ENCODE results near the gene NTN1.

NTN1 gene

DNA sequence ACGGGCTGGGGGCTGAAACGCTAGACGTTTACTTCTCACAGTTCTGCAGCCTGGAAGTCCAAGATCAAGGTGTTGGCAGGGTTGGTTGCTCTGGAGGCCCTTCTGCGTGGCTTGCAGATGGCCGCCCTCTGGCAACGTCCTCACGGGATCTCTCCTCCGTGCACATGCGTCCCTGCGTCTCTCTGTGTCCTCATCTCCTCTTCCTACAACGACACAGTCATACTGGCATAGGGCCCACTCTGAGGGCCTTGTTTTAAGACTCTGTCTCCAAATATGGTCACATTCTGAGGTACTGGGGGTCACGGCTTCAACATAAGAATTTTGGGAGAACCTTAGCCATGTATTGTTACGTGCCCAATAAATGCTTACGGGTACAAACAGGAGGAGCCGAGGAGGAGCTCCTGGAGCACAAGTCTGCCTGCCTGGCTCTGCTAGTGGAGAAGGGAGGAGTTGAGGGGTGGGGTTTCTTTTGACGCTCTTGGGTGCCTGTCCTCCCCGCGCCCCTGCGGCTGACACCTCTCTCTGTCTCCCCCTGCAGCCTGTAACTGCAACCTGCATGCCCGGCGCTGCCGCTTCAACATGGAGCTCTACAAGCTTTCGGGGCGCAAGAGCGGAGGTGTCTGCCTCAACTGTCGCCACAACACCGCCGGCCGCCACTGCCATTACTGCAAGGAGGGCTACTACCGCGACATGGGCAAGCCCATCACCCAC is 141.1 kb downstream of the NTN1 start:
- no peak for DNase-seq (ENCODE audit: low spot score)

DNA sequence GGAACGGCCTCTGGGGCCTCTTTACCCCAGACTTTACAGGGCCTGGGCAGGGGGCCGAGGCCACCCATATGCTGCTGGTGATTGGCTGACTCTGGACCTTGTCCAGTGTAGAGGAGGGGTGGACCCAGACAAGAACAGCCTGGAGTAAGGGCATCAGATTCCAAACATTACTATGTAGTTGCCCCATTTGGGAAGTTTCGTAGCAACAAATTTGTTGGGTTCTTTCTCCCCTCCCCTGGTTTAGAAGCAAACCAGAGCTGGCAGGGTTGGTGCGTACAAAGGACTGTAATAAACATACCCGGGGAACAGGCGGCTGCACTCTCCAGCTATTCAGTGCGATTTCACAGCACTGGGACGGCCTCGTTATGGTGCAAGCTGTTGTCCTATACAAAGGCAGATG is 145.5 kb downstream of the NTN1 start:
- no peak for DNase-seq (ENCODE audit: low spot score)

DNA sequence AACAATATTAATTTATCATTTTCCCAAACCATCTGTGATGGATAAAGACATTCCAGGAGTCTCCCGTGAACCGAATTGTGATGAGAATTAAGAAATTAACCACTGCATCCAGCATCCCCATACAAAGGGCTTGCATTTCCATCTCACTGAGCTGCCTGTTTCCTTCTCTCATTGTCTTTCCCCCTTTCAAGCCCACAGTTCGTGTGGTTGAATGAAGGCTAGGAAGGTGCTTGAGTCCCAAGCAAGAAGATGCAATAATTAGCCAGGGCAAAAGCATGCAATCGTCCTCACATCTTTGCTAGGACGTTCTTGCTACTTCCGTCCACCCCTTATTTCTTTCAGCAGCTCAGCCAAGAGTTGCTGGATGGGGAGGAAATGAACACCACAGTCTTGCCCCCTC is 146.1 kb downstream of the NTN1 start:
- no peak for DNase-seq (ENCODE audit: low spot score)

DNA sequence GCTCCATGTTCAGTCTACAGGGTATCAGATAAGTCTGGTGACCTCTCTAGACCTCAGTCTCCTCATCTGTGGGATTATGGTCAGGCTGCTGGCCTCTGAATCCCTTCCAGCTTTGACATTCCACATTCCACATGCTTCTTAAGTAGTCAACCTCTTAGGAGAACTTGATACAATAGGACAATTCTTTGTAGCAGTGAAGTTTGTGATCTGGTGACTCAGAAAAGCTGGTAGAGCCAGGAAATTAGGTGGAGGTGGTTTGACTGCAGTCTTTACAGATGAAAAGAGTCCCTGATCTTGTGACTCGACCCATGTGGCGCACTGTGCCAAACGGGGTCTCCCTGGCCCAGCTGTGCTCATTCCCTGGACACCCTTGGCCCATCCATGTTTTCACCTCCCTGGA is 147.8 kb downstream of the NTN1 start:
- DNase-seq (ENCODE audit: low spot score): no peak

DNA sequence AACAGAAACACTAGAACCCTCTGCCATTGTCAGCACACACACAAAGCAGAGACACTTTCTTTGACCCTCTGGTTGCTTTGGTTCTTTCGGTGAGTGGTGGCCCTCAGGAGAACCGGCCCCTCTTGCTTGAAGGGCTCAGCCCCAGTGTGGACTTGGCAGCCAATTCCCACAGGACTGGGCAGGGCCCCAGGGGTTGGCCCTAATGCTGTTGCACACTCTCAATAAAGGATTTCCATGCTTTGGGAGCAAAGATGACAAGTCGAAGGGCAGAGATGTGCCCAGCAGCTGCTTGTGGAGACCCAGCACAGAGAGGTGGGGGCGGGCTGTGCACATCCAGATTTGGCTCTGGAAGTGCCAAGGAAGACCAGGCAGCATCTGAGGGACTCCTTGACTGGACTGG is 149.0 kb downstream of the NTN1 start:
- no peak for DNase-seq (ENCODE audit: low spot score)

DNA sequence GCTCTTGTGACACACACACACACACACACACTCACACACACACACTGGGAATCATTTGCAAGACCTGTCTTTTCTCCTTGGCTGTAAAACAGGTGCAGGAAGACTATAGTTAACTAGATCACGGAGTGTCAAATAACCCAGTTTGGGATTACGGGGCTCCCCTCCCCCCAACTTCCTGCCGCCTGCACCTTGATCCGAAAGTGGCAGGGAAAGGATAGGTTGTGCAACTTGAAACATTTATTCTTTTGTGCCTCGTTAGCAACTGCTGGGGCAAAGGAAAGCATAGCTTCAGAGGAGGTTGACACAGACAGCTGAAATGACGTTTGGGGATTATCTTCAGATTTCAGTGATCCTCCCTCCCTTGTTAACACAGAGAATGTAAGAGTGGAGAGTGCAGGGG is 149.5 kb downstream of the NTN1 start:
- no peak for DNase-seq (ENCODE audit: low spot score)

DNA sequence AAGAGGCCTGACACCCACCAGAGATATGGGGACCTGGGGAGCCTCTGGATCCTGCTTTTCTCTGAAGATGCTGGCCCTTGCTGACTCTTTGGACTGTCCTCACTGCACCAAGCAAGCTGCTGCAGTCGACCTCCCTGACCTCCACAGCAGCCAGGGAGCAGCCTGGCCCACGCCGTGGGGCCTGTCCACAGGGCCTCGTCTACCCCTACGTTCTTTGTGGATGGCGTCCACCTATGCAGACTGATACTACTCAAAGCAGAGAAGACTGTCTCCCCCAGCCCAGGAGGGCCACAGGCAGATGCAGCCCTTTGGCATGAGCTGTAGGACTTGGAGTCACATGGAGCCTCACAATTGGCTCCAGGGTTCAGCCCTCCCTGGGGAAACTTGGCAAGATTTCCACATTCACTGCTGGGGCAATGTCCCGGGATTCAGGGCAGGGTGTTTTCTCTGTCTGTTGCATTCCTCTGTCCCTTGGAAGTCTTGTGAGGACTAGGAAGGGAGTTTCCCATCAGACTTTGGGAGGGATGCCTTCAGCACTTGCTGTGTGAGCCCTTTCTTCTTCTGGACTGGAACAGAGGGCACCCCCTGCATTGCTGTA is 152.2 kb downstream of the NTN1 start:
- DNase-seq (ENCODE audit: low spot score): no peak

DNA sequence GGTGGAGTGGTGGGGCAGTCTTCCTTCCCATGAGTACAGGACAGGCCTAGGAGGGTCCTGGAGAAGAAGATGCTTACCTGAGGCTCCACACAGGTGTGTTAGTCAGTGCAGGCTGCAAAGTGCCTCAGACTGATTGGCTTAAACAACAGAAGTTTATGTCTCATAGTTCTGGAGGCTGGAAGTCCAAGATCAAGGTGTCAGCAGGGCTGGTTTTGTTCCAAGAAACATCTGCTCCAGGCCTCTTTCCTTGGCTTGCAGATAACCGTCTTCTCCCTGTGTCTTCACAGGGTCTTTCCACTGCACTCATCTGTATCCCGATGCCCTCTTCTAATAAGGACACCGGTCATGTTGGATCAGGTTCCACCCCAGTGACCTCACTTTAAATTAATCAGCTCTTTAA is 153.0 kb downstream of the NTN1 start:
- DNase-seq (ENCODE audit: low spot score): no peak

DNA sequence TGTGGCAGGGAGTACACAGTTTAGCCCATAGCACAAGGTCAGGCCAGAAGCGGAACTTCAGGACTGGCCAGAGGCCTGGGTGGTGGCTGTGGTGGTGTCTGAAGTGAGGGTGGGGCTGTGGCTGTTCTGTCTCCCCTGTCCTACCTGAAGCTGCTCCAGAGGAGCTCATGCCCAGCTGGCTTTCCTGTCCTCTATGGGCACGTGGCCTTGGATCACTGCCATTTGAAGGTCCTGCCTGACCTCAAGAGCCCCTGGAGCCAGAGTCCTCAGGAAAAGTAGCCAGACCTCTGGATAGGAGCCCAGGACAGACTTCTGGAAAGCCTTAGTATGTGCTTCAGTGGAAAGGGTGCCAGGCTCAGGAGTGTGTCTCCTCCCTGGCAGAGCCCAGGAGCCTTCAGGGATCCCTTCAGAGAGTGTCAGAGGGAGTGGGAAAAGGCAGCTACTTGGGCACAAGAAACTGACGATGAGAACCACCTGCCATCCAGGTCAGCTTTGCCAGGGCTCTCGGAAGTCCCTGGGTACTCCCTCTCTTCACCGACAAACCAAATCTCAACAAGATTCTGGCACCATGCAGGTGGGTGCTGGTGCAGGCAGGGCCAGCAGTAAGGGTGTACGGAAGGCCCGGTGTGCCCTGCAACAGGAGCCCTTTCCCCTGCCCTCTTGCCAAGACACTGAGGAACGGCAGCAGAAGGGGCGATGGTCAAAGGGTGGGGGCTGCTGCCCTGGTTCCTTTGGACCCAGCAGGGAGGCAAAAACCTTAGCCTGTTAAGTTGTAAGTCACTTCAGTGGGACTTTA is 153.7 kb downstream of the NTN1 start:
- no peak for DNase-seq (ENCODE audit: low spot score)

DNA sequence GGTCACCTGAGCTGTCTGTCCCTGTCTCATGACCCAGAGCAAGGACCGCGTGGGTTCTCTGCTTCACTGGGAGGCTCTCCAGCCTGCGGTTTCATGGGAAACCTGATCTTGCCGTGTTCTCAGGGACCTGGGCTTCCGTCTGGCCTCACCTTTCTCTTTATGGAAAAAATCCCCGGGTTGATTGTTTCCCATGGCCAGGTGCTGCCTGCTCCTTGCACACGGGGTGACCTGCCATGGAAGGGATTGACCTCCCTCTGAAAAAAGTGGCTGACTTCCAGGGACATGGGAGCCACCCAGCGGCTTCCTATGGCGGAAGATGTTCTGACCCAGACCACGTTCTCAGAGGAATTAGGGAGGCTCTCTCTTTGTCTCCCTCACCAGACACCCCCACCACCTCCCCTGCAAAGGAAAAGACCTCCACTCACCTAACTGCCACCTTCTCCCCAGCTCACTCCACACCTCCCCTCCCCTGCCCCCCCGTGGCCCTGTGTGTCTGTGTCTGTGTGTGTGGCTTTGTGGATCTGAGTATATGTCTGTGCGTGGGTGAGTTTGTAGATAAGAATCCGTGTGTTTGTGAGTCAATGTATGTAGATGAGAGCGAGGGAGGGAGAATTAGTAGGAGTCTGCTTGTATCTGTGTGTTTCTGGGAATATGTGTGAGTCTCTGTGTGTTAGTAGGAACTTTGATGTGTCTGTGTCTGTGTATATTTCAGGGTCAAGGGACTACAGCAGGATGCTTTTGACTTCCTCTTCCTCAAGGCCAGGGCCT is 154.6 kb downstream of the NTN1 start:
- DNase-seq (ENCODE audit: low spot score): no peak

DNA sequence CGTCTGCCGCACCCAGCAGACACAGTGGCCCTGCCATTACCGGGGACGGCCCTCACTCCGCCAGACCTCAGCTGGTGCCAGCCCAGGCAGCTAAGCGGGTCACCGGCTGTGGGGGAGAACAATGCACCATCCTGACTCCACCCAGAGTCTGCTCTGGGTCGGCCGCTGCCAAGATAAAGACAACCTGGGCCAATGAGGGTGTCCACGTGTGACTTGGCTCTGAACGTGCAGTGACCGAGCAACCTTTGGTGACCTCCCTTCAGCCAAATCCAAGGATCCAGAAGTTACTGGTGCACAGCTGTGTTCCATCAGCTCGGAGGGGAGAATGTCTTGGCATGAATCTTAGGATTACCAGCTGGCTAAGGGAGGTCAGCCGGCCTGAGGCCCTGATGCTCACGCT is 155.9 kb downstream of the NTN1 start:
- no peak for DNase-seq (ENCODE audit: low spot score)

DNA sequence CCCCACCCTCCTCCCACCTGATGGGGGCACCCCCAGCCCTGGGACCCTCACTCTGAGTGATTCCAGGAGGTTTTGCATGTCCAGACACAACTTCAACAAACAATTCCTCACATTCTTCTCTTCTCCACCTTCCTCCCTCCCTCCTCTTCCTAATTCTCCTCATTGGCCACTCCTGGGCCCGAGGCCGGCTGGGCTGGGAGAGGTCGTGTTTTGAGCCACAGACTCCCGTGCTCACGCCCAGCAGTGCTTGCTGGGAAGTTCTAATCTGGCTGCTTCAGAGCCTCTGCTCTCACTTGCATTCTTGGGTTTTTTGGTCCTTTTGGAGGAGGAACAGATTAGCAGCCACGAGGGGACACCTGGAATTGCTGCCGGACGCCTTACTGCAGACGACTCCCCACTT is 157.0 kb downstream of the NTN1 start:
- DNase-seq (ENCODE audit: low spot score): no peak

DNA sequence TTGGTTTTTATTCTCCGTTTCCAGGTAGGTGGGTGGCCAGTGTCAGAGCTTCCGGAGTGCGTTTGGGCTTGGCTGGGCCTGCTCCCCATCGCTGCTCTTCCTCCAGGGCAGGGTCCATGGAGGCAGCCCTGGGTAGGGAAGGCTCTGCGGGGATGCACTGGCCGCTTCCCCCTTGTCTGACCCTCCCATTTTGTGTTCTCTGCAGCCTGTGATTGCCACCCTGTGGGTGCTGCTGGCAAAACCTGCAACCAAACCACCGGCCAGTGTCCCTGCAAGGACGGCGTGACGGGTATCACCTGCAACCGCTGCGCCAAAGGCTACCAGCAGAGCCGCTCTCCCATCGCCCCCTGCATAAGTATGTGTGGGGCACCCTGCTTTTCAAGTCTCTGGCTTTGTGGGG is 158.3 kb downstream of the NTN1 start:
- DNase-seq (ENCODE audit: low spot score): no peak

DNA sequence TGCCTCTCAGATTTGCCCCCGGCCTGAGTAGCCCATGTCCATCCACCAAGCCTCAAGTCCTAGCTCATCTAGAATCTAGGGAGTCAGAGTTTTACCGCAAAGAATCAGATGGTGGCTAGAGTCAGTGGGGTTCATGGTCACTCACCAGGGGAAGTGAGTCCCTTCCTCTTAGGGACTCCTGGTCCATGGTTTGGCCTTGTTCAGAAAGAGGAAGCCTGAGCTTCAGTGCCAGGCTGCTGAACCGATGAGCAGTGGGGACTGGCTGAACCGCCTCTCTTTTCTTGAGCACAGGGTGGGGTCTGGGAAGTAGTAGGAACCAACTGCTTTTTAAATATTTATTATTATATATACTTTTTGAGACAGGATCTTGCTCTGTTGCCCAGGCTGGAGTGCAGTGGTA is 160.3 kb downstream of the NTN1 start:
- DNase-seq (ENCODE audit: low spot score): no peak

DNA sequence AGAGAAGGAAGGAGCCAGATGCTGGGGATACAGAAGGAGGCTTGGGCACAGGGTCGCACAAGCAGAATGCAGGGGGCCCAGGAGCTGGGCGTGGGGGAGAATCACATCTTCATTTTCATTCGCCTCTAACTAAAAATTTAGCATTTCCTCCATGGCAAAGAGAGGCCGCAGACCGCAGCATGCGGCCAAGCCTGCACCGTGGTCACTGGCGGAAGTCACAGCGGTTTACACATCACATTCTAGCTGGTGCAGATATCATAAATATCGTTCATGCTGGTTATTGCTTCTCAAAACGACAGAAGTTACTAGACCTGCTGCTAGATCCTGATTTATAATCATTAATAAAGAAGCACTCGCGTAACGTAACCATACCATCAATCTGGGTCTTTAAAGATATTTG is 162.0 kb downstream of the NTN1 start:
- no peak for DNase-seq (ENCODE audit: low spot score)

DNA sequence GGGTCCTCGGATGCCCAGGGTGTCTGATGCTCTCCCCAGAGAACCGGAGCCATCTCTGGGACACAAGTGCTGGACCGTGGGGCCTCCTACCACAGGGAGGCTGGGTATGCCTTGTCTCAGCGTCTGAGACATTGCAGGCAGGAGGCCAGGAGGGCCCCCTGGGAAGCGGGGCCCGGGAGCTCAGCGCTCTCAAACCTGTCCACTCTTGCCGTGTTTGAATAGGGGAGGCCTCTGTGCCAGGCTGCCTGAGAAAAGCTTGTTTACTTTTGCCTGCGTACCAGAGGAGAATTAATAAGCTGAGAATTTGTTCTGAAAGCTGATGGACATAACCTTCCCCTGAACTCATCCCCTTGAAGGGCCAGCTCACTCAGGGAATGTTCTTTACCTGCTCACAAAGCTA is 163.8 kb downstream of the NTN1 start:
- DNase-seq (ENCODE audit: low spot score): no peak

DNA sequence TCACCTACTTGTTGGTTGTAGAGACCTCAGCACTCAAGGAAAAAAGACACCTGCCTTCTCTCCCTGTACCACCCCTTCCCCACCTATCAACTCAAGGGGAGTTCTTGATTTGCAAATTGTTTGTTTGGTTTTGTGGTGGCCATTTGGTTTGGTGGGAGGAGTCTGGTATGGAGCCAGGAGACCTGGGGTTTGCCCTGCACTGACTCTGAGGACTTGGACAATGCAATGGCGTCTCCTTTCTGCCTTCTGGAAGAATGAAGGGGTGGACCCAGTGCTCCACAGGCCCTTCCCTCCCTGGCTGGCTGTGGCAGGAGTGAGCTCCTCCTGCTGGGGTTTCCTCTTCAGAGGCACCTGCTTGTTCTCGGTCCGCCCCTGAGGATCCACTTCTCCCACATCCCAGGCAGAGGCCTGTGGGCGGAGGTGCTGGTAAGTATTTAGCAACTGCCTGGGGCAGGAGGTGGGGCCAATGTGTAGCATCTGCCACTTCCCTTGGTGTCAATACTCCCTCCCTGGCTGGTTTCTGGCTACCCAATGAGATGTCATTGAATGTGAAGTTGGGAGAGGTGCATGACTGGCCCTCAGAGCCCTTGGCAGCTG is 164.5 kb downstream of the NTN1 start:
- DNase-seq (ENCODE audit: low spot score): no peak

DNA sequence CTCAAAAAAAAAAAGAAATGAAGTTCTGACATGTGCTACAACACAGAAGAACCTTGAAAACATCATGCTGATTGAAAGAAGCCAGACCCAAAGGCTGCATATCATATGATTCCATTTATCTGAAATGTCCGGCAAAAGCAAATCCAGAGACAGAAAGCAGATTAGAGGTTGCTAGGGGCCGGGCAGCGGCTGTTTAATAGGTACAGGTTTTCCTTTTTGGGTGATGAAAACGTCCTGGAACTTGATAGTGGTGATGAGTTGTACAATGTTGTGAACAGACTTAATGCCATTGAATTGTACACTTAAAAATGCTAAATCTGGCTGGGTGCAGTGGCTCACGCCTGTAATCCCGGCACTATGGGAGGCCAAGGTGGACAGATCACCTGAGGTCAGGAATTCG is 166.5 kb downstream of the NTN1 start:
- no peak for DNase-seq (ENCODE audit: low spot score)

DNA sequence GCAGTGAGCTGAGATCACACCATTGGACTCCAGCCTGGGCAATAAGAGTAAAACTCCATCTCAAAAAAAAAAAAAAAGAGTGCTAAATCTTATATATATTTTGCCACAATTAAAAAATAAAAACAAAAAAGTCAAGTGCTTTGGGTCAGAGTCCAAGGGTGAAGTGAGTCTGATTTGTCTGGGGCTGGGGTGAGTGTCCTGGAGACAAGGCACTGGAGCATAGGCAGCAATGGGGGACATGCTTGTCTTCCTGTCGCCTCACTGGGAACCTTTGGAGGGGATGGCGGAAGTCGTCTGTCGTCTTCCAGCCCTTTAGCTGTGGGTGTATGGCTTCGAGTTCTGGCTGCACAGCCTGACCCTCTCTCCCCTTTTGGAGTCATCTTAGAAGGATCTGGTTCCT is 167.1 kb downstream of the NTN1 start:
- no peak for DNase-seq (ENCODE audit: low spot score)

DNA sequence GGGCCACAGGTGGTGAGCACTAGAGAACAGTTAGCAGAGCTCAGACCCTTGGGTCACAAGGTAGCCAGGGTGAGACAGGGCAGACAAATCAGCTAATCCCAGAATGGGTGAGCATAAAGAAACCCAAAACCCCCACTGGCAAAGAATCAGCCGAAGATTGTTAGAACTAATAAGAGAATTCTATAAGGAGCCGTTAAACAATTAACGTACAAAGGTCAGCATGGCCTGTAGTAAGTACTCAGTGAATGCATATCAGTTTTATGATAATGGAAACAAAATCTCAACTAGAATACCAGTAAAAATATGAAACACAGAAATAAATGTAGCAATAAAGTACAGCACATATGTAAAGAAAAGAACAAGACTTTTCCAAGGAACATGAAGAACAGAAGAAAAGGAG is 168.6 kb downstream of the NTN1 start:
- DNase-seq (ENCODE audit: low spot score): no peak

DNA sequence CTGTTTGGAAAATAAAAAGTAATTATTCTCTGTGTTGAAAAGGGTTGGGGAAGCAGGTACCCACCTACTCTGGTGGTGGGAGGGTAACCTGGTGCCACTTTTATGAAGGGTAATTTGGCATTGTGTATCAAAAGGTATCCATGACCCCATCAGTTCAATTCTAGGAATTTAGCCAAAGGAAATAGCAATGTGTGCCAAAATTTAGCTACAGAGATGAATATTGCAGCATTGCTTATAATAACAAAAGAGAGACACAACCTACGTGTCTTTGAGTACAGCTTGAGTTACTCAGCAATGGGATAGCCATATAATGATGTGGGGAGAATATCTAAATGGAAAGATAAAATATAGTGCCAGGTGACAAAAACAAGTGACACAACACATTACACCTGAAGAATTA is 170.7 kb downstream of the NTN1 start:
- DNase-seq (ENCODE audit: low spot score): no peak

DNA sequence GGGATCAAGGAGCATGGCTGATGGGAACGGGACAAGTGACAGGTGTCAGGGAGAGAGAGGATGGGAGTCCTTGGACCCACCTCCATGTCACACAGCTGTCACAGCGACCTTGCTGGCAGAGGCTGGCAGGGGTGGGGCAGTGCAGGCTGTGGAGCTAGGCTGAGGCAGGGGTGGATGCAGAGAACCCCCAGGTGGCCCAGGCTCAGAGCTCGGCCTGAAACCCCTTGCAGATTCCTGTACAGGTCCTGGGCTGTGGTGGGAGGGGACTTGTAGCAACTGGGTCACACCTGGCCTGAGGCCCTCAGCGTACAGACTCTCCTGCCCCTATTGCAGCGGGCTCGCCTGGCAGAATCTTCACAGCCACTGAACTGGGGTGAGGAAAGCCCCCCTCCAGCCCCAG is 174.1 kb downstream of the NTN1 start:
- DNase-seq (ENCODE audit: low spot score): no peak
